Neural cell (in vitro differentiated cells): ENCODE results near the gene MYLK.
"Not testable (repeated sequence)": the region's sequence is repeated elsewhere in the genome, so short reads cannot be mapped to it uniquely, and the experiment has no call there.

Experiments
- CTCF ChIP-seq: fragments of 450-650 bp; IDR thresholded peaks from 2 replicates; pipeline ENCODE4 v1.5.1; 2014; ENCODE audit warnings: antibody characterized with exemption, mild to moderate bottlenecking, moderate library complexity; ENCODE audit not compliant: poor library complexity, severe bottlenecking
- TAF1 ChIP-seq: IDR thresholded peaks from 2 replicates; pipeline ENCODE4 v1.6.1; 2012; ENCODE audit warnings: low read depth

- peak; percentile 28 for TF ChIP-seq CTCF
- not testable (repeated sequence) for TF ChIP-seq TAF1
These were observed 182.1 kb downstream of the MYLK start for GRCh38 chr3:123702057-123702456.
